ENCODE results near the gene CYP26C1.

DNA sequence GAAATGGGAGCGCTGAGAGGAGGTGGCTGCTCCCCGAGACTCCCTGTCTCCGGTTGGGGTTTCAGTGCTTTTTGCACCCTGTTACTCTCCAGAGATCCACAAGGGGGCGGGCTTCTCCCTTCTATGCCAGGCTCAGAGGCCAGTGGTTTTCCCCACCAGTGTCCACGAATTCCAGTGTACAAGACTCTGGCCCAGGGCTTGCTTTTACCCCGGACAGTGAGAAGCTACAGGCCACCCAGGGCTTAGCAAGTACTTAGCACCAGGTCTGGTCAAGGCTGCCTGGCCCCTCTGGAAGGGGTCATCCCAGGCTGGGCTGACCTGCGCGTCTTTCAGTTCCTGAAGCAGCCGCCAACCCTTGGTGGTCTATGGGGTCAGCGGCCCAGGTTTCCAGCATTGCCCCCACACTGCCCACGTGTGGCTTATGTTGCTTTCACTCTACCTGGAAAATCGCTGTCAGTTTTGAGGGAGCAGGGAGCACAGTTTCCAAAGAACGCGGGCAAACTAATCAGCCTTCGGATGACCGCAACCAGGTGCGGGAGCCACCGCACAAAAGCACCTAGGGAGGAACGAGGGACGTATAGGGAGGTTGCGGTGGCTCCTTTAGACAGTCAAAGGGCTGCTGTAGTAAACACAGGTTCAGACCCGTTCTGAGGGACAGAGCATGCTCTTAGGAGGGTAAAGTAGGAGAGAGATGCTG lies 19.9 kb downstream of the CYP26C1 start:
- TF ChIP-seq POLR2A (IDR thresholded peaks at IDR 0.05; ENCODE audit: low read length) (no peak), GATA1 (IDR thresholded peaks at IDR 0.05; ENCODE audit: low read depth, low read length) (no peak)

All from erythroblast (primary cell).